Tibial artery (tissue), 4 donors: ENCODE measurements around the gene IL1RAPL1.

Experiments used
- DNase-seq, 2 donors: peaks; one replicate each; pipeline ENCODE4 v3.0.0-alpha.2; 2019
- H3K27ac ChIP-seq, 2 donors: fragments of 200-600 bp; sonication (generic) in 1 of 2; 1 replicate in 1 of 2; 2 replicates in 1 of 2; pipeline ENCODE4 v1.5.1; 2018 to 2019; ENCODE audit warnings: mild to moderate bottlenecking in 1 of 2
- H3K27me3 ChIP-seq, 2 donors: fragments of 200-600 bp; sonication (generic) in 1 of 2; one replicate each; pipeline versions ENCODE4 v1.5.1 to v1.6.0; 2016 to 2019
- H3K36me3 ChIP-seq, 3 donors: fragments of 200-600 bp; sonication (generic) in 2 of 3; one replicate each; pipeline ENCODE4 v1.5.1; 2016 to 2019; ENCODE audit warnings: mild to moderate bottlenecking in 2 of 3
- H3K4me1 ChIP-seq, 4 donors: fragments of 200-600 bp; sonication (generic) in 2 of 4; 1 replicate in 3 of 4; 2 replicates in 1 of 4; pipeline ENCODE4 v1.5.1; 2016 to 2019
- H3K4me3 ChIP-seq, 2 donors: fragments of 200-600 bp; sonication (generic) in 1 of 2; 1 replicate in 1 of 2; 2 replicates in 1 of 2; pipeline ENCODE4 v1.5.1; 2018 to 2019; ENCODE audit warnings: mild to moderate bottlenecking in 2 of 2
- H3K9me3 ChIP-seq, 3 donors: fragments of 200-600 bp; sonication (generic) in 1 of 3; one replicate each; pipeline ENCODE4 v1.5.1; 2016 to 2019
- CTCF ChIP-seq, 2 experiments: fragments of 200-600 bp in 1 of 2; fragments of 450-650 bp in 1 of 2; IDR thresholded peaks; one replicate each; pipeline ENCODE4 v1.5.1; 2017 to 2019; ENCODE audit warnings: antibody characterized with exemption in 2 of 2, mild to moderate bottlenecking in 1 of 2, moderate library complexity in 1 of 2
- intact Hi-C: fragments of 100-400 bp; cut with DNase I; formaldehyde crosslinking; loops from one replicate; pipeline ENCODE4 v1.15.0; 2023; ENCODE audit warnings: low total_unique reads

The IL1RAPL1 gene

GRCh38 chrX:28595346-28595745, 8.1 kb downstream of the IL1RAPL1 start:
- Histone ChIP-seq H3K4me1 (no peaks in the 10 kb centered on the region), H3K27me3 (no peaks in the 10 kb centered on the region), H3K4me3 (no peak overlapping the region), H3K36me3 (no peaks in the 10 kb centered on the region), H3K9me3 (no peaks in the 10 kb centered on the region), H3K27ac (no peak overlapping the region)
- no peak for DNase-seq
- no peak for TF ChIP-seq CTCF (IDR thresholded peaks at IDR 0.05)
- intact Hi-C loops = no loop called here

- Histone ChIP-seq H3K27ac (no peak overlapping the region), H3K27me3 (no peaks in the 10 kb centered on the region), H3K4me3 (no peak overlapping the region), H3K9me3 (no peaks in the 10 kb centered on the region), H3K4me1 (no peaks in the 10 kb centered on the region), H3K36me3 (no peaks in the 10 kb centered on the region)
- intact Hi-C loops = no loop called here
- no peak for DNase-seq
- no peak for TF ChIP-seq CTCF (IDR thresholded peaks at IDR 0.05)
These were observed 12.7 kb downstream of the IL1RAPL1 start for GRCh38 chrX:28599957-28600356.

- DNase-seq = no peak
- Histone ChIP-seq H3K27ac (no peak overlapping the region), H3K9me3 (no peaks in the 10 kb centered on the region), H3K27me3 (no peaks in the 10 kb centered on the region), H3K36me3 (no peaks in the 10 kb centered on the region), H3K4me1 (no peaks in the 10 kb centered on the region), H3K4me3 (no peak overlapping the region)
- intact Hi-C loops = no loop called here
- TF ChIP-seq CTCF (IDR thresholded peaks at IDR 0.05) = no peak
These were observed 21.8 kb downstream of the IL1RAPL1 start for GRCh38 chrX:28609003-28609402.

- no peak for DNase-seq
These were observed 22.8 kb downstream of the IL1RAPL1 start for GRCh38 chrX:28609917-28610613.

GRCh38 chrX:28610746-28611145, 23.5 kb downstream of the IL1RAPL1 start:
- no peak overlapping the region for H3K4me3 ChIP-seq
- no peak overlapping the region for H3K27ac ChIP-seq
- no peaks in the 10 kb centered on the region for H3K36me3 ChIP-seq
- intact Hi-C loops = no loop called here
- no peak for TF ChIP-seq CTCF (IDR thresholded peaks at IDR 0.05)
- no peak for DNase-seq
- no peaks in the 10 kb centered on the region for H3K27me3 ChIP-seq
- H3K9me3 ChIP-seq = no peaks in the 10 kb centered on the region
- no peaks in the 10 kb centered on the region for H3K4me1 ChIP-seq

More at GRCh38 chrX:28609917-28610613, 22.8 kb downstream of the IL1RAPL1 start:
- TF ChIP-seq CTCF (IDR thresholded peaks at IDR 0.05) = no peak
- Histone ChIP-seq H3K27me3 (no peaks in the 10 kb centered on the region), H3K9me3 (no peaks in the 10 kb centered on the region), H3K36me3 (no peaks in the 10 kb centered on the region), H3K27ac (no peak overlapping the region), H3K4me1 (no peaks in the 10 kb centered on the region), H3K4me3 (no peak overlapping the region)
- intact Hi-C loops = no loop called here

- Histone ChIP-seq H3K4me1 (no peaks in the 10 kb centered on the region), H3K4me3 (no peak overlapping the region), H3K9me3 (no peaks in the 10 kb centered on the region), H3K27me3 (no peaks in the 10 kb centered on the region), H3K27ac (no peak overlapping the region), H3K36me3 (no peaks in the 10 kb centered on the region)
- intact Hi-C loops = no loop called here
- TF ChIP-seq CTCF (IDR thresholded peaks at IDR 0.05) = no peak
- no peak for DNase-seq
These were observed 26.3 kb downstream of the IL1RAPL1 start for GRCh38 chrX:28613558-28613957.
